ENCODE measurements around the gene LPP. TPM values are rescaled to one million over a fixed set of nuclear protein-coding genes. Genes with fewer than 3 reads are reported as not detected.

Gene LPP
- total and polyA plus RNA-seq, 2 of the 13 experiments (the other 11 are each of a cell fraction or from before 2014, with no cell fraction given) = 19.2 to 29.9 TPM

DNA sequence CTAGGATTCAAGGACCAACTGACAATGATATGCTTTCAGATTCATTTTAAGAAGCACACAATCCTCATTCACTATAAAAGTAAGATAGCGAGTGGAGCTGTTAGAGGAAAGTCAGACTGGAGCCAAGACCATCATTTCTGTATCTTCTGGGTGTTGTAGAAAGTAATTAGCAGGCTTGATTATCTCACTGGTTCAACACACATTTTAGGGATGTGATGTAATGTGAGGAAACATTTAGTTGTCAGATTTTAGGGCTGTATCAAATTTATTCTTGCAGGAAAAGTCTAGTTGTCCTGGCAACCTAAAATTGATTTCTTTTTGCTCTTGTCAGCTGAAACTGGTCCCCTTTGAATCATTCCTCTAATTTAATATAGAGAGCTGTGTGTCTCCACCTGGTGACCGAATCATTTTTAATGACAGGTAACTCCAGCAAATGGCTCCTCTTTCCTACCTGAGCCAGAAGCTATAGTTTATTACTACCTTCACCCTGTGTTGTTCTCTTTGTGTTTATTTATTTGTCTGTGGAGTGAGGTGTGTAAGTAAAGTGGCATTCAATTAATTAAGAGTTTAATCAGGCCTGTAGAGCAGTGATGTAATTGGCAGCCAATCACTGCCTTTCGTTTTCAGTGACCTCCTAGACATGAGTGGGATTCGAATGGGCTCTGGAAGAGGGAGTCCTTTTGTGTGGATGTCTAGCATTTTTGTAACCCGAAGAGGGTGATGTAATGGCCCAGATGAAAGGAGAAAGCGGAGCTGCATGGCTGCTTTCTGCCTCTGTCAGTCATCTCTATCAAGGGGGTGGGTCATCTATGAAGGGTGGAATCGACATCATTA, 125.8 kb downstream of the LPP start (continued):
- no peak for TF ChIP-seq SOX6 (IDR thresholded peaks at IDR 0.05)
- no peak for TF ChIP-seq SOX6 (CRISPR knock-in tag; IDR thresholded peaks at IDR 0.05)
- TF ChIP-seq, protein P1, sequence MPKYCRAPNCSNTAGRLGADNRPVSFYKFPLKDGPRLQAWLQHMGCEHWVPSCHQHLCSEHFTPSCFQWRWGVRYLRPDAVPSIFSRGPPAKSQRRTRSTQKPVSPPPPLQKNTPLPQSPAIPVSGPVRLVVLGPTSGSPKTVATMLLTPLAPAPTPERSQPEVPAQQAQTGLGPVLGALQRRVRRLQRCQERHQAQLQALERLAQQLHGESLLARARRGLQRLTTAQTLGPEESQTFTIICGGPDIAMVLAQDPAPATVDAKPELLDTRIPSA (CRISPR knock-in tag; IDR thresholded peaks at IDR 0.05; ENCODE audit: borderline replicate concordance) = no peak
- TF ChIP-seq, protein P2, sequence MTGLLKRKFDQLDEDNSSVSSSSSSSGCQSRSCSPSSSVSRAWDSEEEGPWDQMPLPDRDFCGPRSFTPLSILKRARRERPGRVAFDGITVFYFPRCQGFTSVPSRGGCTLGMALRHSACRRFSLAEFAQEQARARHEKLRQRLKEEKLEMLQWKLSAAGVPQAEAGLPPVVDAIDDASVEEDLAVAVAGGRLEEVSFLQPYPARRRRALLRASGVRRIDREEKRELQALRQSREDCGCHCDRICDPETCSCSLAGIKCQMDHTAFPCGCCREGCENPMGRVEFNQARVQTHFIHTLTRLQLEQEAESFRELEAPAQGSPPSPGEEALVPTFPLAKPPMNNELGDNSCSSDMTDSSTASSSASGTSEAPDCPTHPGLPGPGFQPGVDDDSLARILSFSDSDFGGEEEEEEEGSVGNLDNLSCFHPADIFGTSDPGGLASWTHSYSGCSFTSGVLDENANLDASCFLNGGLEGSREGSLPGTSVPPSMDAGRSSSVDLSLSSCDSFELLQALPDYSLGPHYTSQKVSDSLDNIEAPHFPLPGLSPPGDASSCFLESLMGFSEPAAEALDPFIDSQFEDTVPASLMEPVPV (CRISPR knock-in tag; IDR thresholded peaks at IDR 0.05) = no peak
- no peak for TF ChIP-seq ZBTB1 (CRISPR knock-in tag; IDR thresholded peaks at IDR 0.05; ENCODE audit: borderline replicate concordance)
- no peak for TF ChIP-seq ZNF816 (CRISPR knock-in tag; IDR thresholded peaks at IDR 0.05; ENCODE audit: borderline replicate concordance)
- TF ChIP-seq, protein P3, sequence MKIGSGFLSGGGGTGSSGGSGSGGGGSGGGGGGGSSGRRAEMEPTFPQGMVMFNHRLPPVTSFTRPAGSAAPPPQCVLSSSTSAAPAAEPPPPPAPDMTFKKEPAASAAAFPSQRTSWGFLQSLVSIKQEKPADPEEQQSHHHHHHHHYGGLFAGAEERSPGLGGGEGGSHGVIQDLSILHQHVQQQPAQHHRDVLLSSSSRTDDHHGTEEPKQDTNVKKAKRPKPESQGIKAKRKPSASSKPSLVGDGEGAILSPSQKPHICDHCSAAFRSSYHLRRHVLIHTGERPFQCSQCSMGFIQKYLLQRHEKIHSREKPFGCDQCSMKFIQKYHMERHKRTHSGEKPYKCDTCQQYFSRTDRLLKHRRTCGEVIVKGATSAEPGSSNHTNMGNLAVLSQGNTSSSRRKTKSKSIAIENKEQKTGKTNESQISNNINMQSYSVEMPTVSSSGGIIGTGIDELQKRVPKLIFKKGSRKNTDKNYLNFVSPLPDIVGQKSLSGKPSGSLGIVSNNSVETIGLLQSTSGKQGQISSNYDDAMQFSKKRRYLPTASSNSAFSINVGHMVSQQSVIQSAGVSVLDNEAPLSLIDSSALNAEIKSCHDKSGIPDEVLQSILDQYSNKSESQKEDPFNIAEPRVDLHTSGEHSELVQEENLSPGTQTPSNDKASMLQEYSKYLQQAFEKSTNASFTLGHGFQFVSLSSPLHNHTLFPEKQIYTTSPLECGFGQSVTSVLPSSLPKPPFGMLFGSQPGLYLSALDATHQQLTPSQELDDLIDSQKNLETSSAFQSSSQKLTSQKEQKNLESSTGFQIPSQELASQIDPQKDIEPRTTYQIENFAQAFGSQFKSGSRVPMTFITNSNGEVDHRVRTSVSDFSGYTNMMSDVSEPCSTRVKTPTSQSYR (CRISPR knock-in tag; IDR thresholded peaks at IDR 0.05; ENCODE audit: borderline replicate concordance) = no peak
- no peak for TF ChIP-seq ZNF235 (CRISPR knock-in tag; IDR thresholded peaks at IDR 0.05; ENCODE audit: borderline replicate concordance)
- TF ChIP-seq EHMT2 (IDR thresholded peaks at IDR 0.05; ENCODE audit: borderline replicate concordance, low read depth, low read length) = no peak
- TF ChIP-seq, protein P4, sequence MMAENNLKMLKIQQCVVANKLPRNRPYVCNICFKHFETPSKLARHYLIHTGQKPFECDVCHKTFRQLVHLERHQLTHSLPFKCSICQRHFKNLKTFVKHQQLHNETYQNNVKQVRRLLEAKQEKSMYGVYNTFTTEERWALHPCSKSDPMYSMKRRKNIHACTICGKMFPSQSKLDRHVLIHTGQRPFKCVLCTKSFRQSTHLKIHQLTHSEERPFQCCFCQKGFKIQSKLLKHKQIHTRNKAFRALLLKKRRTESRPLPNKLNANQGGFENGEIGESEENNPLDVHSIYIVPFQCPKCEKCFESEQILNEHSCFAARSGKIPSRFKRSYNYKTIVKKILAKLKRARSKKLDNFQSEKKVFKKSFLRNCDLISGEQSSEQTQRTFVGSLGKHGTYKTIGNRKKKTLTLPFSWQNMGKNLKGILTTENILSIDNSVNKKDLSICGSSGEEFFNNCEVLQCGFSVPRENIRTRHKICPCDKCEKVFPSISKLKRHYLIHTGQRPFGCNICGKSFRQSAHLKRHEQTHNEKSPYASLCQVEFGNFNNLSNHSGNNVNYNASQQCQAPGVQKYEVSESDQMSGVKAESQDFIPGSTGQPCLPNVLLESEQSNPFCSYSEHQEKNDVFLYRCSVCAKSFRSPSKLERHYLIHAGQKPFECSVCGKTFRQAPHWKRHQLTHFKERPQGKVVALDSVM (CRISPR knock-in tag; IDR thresholded peaks at IDR 0.05) = no peak
- no peak for TF ChIP-seq ZNF839 (CRISPR knock-in tag; IDR thresholded peaks at IDR 0.05; ENCODE audit: borderline replicate concordance)
- TF ChIP-seq POGZ (CRISPR knock-in tag; IDR thresholded peaks at IDR 0.05) = no peak
